ENCODE measurements around the gene GOLGA8S.
"Not testable (repeated sequence)": the region's sequence is repeated elsewhere in the genome, so short reads cannot be mapped to it uniquely, and the experiment has no call there.

GOLGA8S gene

GRCh38 chr15:23354448-23354847, at the start of gene GOLGA8S:
GOLGA8S (plus strand) TSS chr15:23354748; CDS start chr15:23354810, 62 bp downstream.
- DNase-seq (ENCODE audit: low read depth) = not testable (repeated sequence)

- not testable (repeated sequence) for DNase-seq (ENCODE audit: low read depth)
Measured at GRCh38 chr15:23304805-23305204, 49.7 kb upstream of the GOLGA8S start.

GRCh38 chr15:23305921-23306320, 48.6 kb upstream of the GOLGA8S start:
- not testable (repeated sequence) for DNase-seq (ENCODE audit: low read depth)

- DNase-seq (ENCODE audit: low read depth) = not testable (repeated sequence)
Measured at GRCh38 chr15:23311233-23311632, 43.3 kb upstream of the GOLGA8S start.

GRCh38 chr15:23334096-23334495, 20.5 kb upstream of the GOLGA8S start, which contains the start of gene GOLGA6L26:
GOLGA6L26 (minus strand) TSS chr15:23334196; CDS start chr15:23334135, 61 bp downstream.
- not testable (repeated sequence) for DNase-seq (ENCODE audit: low read depth)

- not testable (repeated sequence) for DNase-seq (ENCODE audit: low read depth)
Measured at GRCh38 chr15:23362622-23363021, 8.1 kb downstream of the GOLGA8S start.

GRCh38 chr15:23364261-23364660, 9.7 kb downstream of the GOLGA8S start:
- DNase-seq (ENCODE audit: low read depth) = not testable (repeated sequence)

GRCh38 chr15:23370578-23370977, 16.0 kb downstream of the GOLGA8S start:
- DNase-seq (ENCODE audit: low read depth) = no peak

- not testable (repeated sequence) for DNase-seq (ENCODE audit: low read depth)
Measured at GRCh38 chr15:23371134-23371533, 16.6 kb downstream of the GOLGA8S start.

GRCh38 chr15:23371868-23372267, 17.3 kb downstream of the GOLGA8S start:
- not testable (repeated sequence) for DNase-seq (ENCODE audit: low read depth)

- DNase-seq (ENCODE audit: low read depth) = no peak
Measured at GRCh38 chr15:23372284-23372683, 17.7 kb downstream of the GOLGA8S start.

- DNase-seq (ENCODE audit: low read depth) = not testable (repeated sequence)
Measured at GRCh38 chr15:23372891-23373600, 18.5 kb downstream of the GOLGA8S start.

GRCh38 chr15:23374226-23374625, 19.7 kb downstream of the GOLGA8S start:
- not testable (repeated sequence) for DNase-seq (ENCODE audit: low read depth)

GRCh38 chr15:23378946-23379345, 24.4 kb downstream of the GOLGA8S start:
- DNase-seq (ENCODE audit: low read depth) = not testable (repeated sequence)

- DNase-seq (ENCODE audit: low read depth) = not testable (repeated sequence)
Measured at GRCh38 chr15:23380700-23381099, 26.2 kb downstream of the GOLGA8S start.

GRCh38 chr15:23381192-23381591, 26.6 kb downstream of the GOLGA8S start:
- DNase-seq (ENCODE audit: low read depth) = not testable (repeated sequence)

- no peak for DNase-seq (ENCODE audit: low read depth)
Measured at GRCh38 chr15:23384371-23384770, 29.8 kb downstream of the GOLGA8S start.

- DNase-seq (ENCODE audit: low read depth) = no peak
Measured at GRCh38 chr15:23385886-23386430, 31.4 kb downstream of the GOLGA8S start.

- DNase-seq (ENCODE audit: low read depth) = no peak
Measured at GRCh38 chr15:23387621-23388190, 33.2 kb downstream of the GOLGA8S start.

GRCh38 chr15:23395030-23395692, 40.6 kb downstream of the GOLGA8S start:
- DNase-seq (ENCODE audit: low read depth) = no peak

GRCh38 chr15:23395832-23396231, 41.3 kb downstream of the GOLGA8S start:
- DNase-seq (ENCODE audit: low read depth) = no peak

GRCh38 chr15:23397779-23398178, 43.2 kb downstream of the GOLGA8S start:
- DNase-seq (ENCODE audit: low read depth) = no peak

GRCh38 chr15:23398357-23398756, 43.8 kb downstream of the GOLGA8S start:
- not testable (repeated sequence) for DNase-seq (ENCODE audit: low read depth)

All from stimulated activated CD8-positive, alpha-beta memory T cell treated with anti-CD3 and anti-CD28 coated beads, Interleukin-15, amount 100 ng/mL, for 1 hour (primary cell).